T-helper 17 cell (primary cell): ENCODE measurements around the gene PAQR7. TPM values are rescaled to one million over a fixed set of nuclear protein-coding genes. Genes with fewer than 3 reads are reported as not detected.

Source experiments
- ATAC-seq: fragments of 150-1000 bp; cut with Tn5 transposase; 2 replicates; pipeline ENCODE4 v1.10.0; 2021; ENCODE audit warnings: mild to moderate bottlenecking, moderate library complexity
- DNase-seq, 3 donors: peaks; one replicate each; pipeline versions ENCODE4 v3.0.0 to v3.0.0-alpha.2; 2020 to 2021
- H3K9me3 ChIP-seq: one replicate; pipeline ENCODE4 v1.7.0; 2013; ENCODE audit warnings: low read length, mild to moderate bottlenecking; ENCODE audit not compliant: control insufficient read depth, poor library complexity, severe bottlenecking
- H3K27ac Mint-ChIP-seq: one replicate; pipeline ENCODE4 v1.8.0; 2022; ENCODE audit warnings: mild to moderate bottlenecking, moderate library complexity, mixed read lengths
- H3K27me3 Mint-ChIP-seq: one replicate; pipeline ENCODE4 v1.8.0; 2022; ENCODE audit warnings: mixed read lengths
- H3K36me3 Mint-ChIP-seq: one replicate; pipeline ENCODE4 v1.8.0; 2022; ENCODE audit warnings: low read depth, mixed read lengths
- H3K4me1 Mint-ChIP-seq: one replicate; pipeline ENCODE4 v1.8.0; 2022; ENCODE audit warnings: mild to moderate bottlenecking, mixed read lengths
- H3K4me3 Mint-ChIP-seq: one replicate; pipeline ENCODE4 v1.8.0; 2022; ENCODE audit warnings: mild to moderate bottlenecking, moderate library complexity, mixed read lengths
- total RNA-seq, 4 donors: library from RNA in 2 of 4; stranded (reverse) in 2 of 4; gene quantifications; one replicate each; pipeline ENCODE4 v1.2.3 and lab custom pipeline; 2022 to 2026

Gene PAQR7
- total RNA-seq, 2 donors from 2014 or later: 1.4 to 2.6 TPM

DNA sequence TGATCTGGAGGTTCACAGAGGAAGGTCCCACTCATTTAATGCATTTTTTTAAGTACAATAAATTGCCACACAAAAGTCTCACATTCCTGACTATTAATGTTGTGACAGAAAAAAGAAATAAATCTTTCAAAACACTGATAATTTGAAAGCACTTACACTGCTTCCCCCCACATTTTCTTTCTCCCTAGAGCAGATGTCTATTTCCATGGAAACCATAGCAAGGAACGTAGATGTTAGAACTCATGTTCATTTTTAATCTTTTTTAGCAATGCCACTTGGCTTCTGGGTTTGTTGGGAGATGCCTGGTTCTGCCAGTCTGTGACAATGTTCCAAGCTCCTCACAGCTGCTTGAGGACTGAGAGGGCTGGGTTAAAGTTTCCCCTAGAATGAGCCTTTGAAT lies 32.7 kb upstream of the PAQR7 start:
- H3K4me3 Mint-ChIP-seq: no peak overlapping the region
- DNase-seq (no peak), ATAC-seq (no peak)
- H3K4me1 Mint-ChIP-seq: peaks cover 21% of the 10 kb centered on the region
- no peaks in the 10 kb centered on the region for H3K9me3 ChIP-seq
- H3K36me3 Mint-ChIP-seq: no peaks in the 10 kb centered on the region
- H3K27me3 Mint-ChIP-seq: no peaks in the 10 kb centered on the region
- H3K27ac Mint-ChIP-seq: no peak overlapping the region

DNA sequence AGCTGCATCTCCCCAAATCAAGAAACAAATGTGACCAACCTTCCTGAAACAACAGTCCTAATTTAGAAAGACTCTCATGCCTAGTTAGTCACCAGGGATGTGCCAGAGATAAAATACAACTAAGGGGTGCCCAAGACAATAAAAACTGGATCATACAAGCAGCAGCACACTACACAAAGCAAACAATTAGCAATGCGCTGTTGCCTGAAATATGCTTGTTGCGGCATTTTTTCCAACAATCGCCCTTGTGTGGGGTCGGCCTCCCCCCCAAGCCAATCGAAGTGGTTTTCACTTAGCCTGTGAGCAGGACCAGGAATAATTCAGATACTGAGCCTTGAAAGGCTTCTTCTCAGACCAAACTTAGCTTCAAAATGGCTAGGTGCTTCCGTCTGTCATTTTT lies 32.1 kb upstream of the PAQR7 start:
- Mint-ChIP-seq H3K27me3 (no peaks in the 10 kb centered on the region), H3K4me1 (peaks cover 21% of the 10 kb centered on the region), H3K36me3 (no peaks in the 10 kb centered on the region), H3K27ac (peak overlapping the region; percentile 53), H3K4me3 (peak overlapping the region; percentile 95)
- no peaks in the 10 kb centered on the region for H3K9me3 ChIP-seq
- no peak for DNase-seq
- ATAC-seq: no peak

DNA sequence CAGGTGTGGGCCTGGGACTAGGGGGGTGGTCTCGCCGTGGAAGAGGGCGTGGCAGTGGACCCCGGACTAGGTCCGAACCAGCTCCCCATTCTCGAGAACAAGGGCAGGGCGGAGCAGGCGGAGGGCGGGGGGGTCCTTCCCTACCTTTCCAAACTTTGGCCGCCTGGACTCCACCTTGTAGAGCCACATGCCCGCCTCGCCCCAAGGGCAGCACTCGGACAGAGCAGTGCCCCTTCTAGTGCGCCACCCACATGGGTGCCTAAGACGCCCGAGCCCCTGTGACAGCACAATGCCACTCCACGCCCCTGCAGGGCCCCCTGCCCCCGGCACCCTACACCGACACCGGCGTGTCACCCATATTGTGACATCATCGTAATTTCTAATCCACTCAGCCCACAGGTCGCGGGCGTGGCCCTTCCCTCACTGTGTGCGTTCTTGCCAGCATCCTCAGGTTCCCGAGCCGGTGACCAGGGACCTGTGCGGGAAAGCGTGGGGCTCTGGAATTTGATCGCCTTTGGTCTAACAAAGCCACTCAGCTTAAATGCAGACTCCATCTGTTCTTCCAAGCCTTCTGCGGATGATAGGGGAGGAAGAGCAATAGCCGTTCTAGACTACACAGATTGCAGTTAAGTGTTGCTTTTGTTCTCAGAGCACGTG lies 31.3 kb upstream of the PAQR7 start:
- ATAC-seq (peak; percentile 28), DNase-seq (peak in 2 of 3 donors; percentile 30 to 39)
- H3K9me3 ChIP-seq: no peaks in the 10 kb centered on the region
- Mint-ChIP-seq H3K27me3 (no peaks in the 10 kb centered on the region), H3K4me3 (peak overlapping the region; percentile 95), H3K36me3 (no peaks in the 10 kb centered on the region), H3K27ac (peak overlapping the region; percentile 53), H3K4me1 (peaks cover 21% of the 10 kb centered on the region)

DNA sequence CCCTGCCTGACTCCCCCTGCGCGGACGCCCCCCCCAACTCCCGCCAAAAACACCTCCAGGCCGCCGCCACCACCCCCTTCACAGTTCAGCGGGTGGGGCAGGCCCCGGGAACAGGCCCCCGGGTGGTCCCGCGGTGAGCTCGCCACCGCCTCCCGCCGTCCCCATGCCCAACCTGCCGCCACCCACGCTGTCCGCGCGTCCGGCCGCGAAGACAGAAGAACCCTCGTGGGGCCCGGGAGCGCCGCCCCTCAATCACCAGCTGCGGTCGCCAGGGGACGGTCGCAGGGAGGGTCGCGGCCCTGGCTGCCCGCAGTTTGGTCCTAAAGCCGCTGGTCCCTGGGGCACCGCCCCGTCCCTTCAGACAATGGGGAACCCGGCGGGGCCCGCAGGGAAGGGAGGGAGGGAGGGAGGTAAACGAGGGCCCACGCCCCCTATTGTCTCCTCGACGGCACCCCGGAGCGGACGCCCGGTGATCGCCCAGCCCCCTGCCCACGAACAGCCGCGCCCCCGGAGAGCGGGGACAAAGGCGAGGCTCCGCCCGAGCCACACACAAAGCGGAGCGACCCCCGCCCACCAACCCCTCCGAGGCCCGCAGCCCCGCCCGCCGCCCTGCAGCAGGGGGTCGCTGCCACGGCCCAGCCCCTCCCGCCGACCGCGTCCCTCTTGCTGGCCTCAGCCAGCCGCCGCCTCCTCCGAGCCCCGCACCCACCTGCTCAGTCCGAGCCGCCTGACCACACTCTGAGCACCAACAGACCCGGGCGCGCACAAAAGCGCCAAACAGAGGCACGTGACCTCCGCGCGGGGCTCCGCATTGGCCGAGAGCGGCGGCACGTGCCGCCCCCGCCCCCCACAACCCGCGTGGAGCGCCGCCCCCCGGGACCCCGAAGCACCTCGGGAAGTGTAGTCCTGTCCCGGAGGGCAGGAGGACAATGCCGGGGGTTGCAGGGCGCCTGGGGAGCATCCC lies 30.5 kb upstream of the PAQR7 start, which contains the start of gene STMN1:
Gene STMN1, minus strand, starts transcription at position 740 of the 964 bp plus-strand sequence. CDS start 1,743 bp downstream, outside the sequence.
- DNase-seq (peak; percentile 75 to 89 (median 85)), ATAC-seq (peak; percentile 85)
- Mint-ChIP-seq H3K4me3 (peak within 1 kb of the TSS; percentile 95), H3K4me1 (peaks cover 21% of the 10 kb centered on the region), H3K27ac (peak within 1 kb of the TSS; percentile 88), H3K36me3 (peaks cover 3% of the 10 kb centered on the region), H3K27me3 (no peaks in the 10 kb centered on the region)
- no peaks in the 10 kb centered on the region for H3K9me3 ChIP-seq

DNA sequence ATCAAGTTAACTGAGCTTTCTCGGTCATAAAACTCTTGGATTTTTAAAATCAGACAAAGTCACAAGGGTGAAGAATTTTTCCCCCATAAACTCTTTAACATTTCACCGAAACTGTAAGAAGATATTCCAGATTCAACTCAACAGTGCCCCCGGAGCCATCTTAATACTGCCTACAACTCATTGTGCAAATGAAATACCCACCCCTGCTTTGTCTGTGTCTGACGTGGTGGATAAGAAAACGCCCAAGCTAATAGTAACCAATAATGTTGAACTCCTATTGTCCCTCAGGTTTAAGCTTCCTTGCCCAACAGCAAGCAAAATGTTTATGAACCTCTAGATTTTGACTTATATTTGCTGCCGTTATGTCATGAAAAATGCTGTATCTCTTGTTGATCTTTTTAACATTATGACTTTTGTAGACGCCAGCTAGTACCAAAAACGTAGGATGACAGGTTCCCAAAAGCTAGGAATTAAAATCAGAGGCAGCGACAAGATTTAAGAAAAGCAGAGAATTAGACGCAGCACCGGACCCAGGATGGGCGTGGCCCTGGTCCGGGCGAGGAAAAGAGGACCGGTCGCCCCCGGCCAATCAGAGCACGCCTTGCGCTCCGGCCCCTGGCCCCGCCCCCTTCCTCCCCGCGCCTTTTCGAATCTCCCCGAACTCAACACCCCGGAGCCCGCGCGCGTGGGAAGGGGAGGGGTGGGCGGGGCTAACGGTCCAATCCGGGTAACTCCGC lies 29.6 kb upstream of the PAQR7 start:
- ATAC-seq: peak; percentile 72
- H3K9me3 ChIP-seq: no peaks in the 10 kb centered on the region
- Mint-ChIP-seq H3K27me3 (no peaks in the 10 kb centered on the region), H3K4me3 (peak overlapping the region; percentile 95), H3K27ac (peak overlapping the region; percentile 88), H3K36me3 (peaks cover 3% of the 10 kb centered on the region), H3K4me1 (peaks cover 21% of the 10 kb centered on the region)
- DNase-seq: peak; percentile 59 to 89 (median 87)

DNA sequence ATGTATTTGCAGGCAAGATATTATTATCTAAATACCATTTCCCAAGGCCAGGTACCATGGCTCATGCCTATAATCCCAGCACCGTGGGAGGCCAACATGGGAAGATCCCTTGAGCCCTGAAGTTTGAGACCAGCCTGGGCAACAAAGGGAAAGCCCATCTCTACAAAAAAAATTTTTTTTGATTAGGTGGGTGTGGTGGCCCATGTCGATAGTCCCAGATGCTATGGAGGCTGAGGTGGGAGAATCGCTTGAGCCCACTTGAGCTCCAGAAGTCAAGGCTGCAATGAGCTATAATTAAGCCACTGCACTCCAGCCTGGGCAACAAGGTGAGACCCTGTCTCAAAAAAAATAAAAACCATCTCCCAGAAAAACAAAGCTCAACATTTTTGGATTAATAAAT lies 28.5 kb upstream of the PAQR7 start:
- peak overlapping the region; percentile 88 for H3K27ac Mint-ChIP-seq
- no peaks in the 10 kb centered on the region for H3K9me3 ChIP-seq
- peaks cover 18% of the 10 kb centered on the region for H3K4me1 Mint-ChIP-seq
- H3K27me3 Mint-ChIP-seq: no peaks in the 10 kb centered on the region
- DNase-seq (no peak), ATAC-seq (no peak)
- H3K4me3 Mint-ChIP-seq: peak overlapping the region; percentile 95
- H3K36me3 Mint-ChIP-seq: peaks cover 3% of the 10 kb centered on the region

DNA sequence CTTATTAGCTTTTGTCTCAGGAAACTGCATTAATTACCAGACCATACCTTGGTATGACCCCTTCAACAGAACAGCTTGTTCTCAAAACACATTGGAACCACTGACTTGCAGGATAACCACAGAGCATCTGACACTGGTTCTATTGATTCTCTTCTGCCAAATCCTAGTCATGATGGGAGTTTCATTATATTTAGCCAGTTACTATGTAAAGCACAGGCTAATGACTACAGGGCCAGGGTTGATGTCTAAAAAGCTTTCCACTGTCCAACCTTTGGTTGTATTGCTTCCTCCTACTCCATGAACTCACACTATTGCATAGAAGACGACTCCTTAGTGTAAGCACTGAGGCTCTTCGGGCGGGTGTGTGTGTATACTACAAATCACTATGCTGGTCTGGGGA lies 27.0 kb upstream of the PAQR7 start:
- Mint-ChIP-seq H3K27ac (no peak overlapping the region), H3K36me3 (peaks cover 3% of the 10 kb centered on the region), H3K27me3 (no peaks in the 10 kb centered on the region), H3K4me1 (peaks cover 18% of the 10 kb centered on the region), H3K4me3 (no peak overlapping the region)
- DNase-seq (no peak), ATAC-seq (no peak)
- no peaks in the 10 kb centered on the region for H3K9me3 ChIP-seq

DNA sequence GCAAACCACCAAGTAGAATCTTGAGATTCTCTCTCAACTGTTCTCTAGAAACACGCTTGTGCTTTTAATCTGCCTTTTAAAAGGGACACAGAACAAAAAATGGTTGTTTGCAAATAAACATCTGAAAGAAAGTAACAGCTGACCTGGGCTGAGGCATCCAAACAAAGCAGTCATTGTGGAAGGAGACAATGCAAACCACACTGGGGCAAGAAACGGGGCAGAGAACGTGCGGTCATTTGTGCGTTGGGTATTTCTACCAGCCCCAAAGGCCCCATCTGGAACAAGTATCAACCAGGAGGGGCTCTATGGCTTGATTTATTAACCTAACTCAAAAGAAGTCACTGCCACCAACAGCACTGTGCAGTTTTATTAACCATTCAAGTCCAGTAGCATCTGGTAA lies 24.7 kb upstream of the PAQR7 start:
- Mint-ChIP-seq H3K27me3 (no peaks in the 10 kb centered on the region), H3K4me1 (peaks cover 17% of the 10 kb centered on the region), H3K36me3 (peaks cover 3% of the 10 kb centered on the region), H3K4me3 (no peak overlapping the region), H3K27ac (no peak overlapping the region)
- DNase-seq (no peak), ATAC-seq (no peak)
- H3K9me3 ChIP-seq: no peaks in the 10 kb centered on the region

DNA sequence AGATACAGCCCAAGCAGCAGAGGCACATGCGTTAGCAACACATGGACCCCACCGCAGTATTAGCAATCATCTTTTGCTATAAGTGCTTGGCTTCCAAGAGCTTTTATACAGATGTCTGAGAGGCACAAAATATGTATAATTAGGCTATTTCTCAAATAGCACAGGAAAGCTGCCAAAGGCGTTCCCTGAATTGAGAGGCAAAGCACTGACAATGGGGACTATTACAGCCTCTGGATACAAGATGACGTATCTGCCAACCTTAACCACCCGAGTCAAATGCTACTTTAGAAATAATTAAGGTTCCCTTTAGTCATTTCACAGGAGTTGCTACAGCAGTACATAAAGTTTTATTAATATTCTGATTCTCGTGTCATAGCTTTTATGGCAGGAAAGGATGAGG lies 24.3 kb upstream of the PAQR7 start:
- Mint-ChIP-seq H3K36me3 (peaks cover 3% of the 10 kb centered on the region), H3K27me3 (no peaks in the 10 kb centered on the region), H3K27ac (no peak overlapping the region), H3K4me3 (no peak overlapping the region), H3K4me1 (peaks cover 14% of the 10 kb centered on the region)
- no peaks in the 10 kb centered on the region for H3K9me3 ChIP-seq
- DNase-seq (no peak), ATAC-seq (no peak)

DNA sequence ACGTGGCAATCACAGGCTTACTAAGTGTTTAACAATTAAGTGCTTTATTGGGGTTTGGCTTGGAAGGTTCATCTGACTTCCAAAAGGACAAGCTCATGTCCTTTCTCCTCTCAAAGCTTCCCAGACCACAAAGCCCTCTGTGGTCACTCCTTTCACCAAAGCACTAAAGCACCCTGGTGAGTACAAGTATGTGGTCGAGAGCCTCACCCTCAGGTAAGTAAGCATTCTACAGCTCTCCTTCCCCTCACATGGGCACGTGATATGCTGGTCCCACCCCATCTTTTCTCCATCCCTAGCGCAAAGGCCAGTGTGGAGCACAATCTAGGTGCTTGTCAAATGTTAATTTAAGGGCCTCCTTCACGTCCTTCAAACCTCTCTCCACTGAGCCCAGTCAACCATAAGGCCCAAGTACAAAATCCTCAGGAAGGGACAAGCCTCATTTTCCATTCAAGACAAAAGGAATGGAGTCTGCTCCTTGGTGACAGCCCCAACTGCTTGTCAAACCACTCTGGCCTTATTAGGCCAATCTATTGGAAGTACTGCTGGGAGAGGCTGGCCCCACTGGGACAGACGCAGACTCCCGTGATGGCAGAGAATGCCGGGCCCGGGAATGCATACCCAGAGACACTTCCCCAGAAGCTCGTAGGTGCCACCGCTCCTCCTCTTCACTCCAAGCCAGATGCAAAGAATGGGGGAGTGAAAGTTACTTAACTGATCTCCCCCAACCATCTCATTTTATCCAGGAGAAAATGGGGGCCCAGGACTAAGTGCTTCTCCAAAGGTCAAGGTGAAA lies 22.9 kb upstream of the PAQR7 start:
- Mint-ChIP-seq H3K4me3 (no peak overlapping the region), H3K36me3 (peaks cover 3% of the 10 kb centered on the region), H3K27me3 (no peaks in the 10 kb centered on the region), H3K4me1 (peaks cover 7% of the 10 kb centered on the region), H3K27ac (no peak overlapping the region)
- ATAC-seq: no peak
- DNase-seq: no peak
- no peaks in the 10 kb centered on the region for H3K9me3 ChIP-seq

DNA sequence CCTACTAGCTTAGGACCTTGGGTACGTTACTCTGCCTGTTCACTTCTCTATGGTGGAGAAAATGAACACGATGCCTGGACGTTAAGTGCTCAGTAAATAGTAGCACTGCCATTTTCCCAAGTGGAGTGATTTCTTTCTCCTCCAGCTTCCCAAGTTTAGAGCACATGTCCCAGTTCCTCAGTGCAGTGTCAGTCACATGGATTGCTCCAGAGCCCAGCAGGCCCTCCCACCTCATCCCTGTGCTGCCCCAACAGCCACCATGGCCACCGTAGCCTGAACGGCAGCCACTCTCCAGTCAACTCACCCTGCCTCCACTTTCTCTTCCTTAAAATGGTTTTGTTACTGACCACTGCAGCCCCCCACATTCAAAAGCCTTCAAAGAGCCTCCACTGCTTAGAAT lies 22.2 kb upstream of the PAQR7 start:
- no peak overlapping the region for H3K27ac Mint-ChIP-seq

DNA sequence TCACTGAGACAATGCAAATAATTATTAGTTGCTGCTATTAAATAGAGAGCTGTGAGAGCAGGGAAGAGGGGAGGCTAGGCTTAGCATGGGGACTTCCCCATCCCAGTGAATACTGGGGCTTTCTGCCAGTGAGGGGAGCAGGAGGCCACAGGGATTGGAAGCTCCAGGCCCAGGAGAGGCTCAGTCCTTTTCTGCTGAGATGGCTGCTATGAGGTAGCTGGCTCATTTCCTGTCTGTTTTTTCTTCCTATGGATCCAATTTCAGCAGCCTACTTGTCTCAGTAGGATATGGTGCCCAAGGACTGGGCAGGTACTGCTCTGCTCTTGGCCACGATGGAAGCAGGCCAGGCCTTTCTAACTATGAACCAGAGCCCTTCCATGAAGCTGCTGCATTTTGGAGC lies 20.8 kb upstream of the PAQR7 start:
- Mint-ChIP-seq H3K4me3 (no peak overlapping the region), H3K4me1 (peaks cover 7% of the 10 kb centered on the region), H3K27ac (no peak overlapping the region), H3K36me3 (peaks cover 1% of the 10 kb centered on the region), H3K27me3 (no peaks in the 10 kb centered on the region)
- DNase-seq: no peak
- no peaks in the 10 kb centered on the region for H3K9me3 ChIP-seq
- ATAC-seq: no peak

More for the DNA sequence above, 22.2 kb upstream of the PAQR7 start:
- no peaks in the 10 kb centered on the region for H3K9me3 ChIP-seq
- Mint-ChIP-seq H3K4me3 (no peak overlapping the region), H3K4me1 (peaks cover 7% of the 10 kb centered on the region), H3K27me3 (no peaks in the 10 kb centered on the region), H3K36me3 (peaks cover 3% of the 10 kb centered on the region)
- DNase-seq: no peak
- no peak for ATAC-seq
